ENCODE measurements around the gene RAF1.
"Not testable (repeated sequence)": the region's sequence is repeated elsewhere in the genome, so short reads cannot be mapped to it uniquely, and the experiment has no call there.

Gene RAF1

GRCh38 chr3:12661375-12661774, 2.5 kb downstream of the RAF1 start:
- not testable (repeated sequence) for H3K4me1 ChIP-seq (ENCODE audit: control insufficient read depth, insufficient read depth, low read length, poor library complexity, severe bottlenecking); H3K27ac ChIP-seq (ENCODE audit: insufficient read depth, low read length, poor library complexity, severe bottlenecking); H3K4me3 ChIP-seq (ENCODE audit: insufficient read depth, low read depth, low read length, poor library complexity, severe bottlenecking)

GRCh38 chr3:12660196-12660595, 3.7 kb downstream of the RAF1 start:
- no peak for DNase-seq
- no peaks in the 10 kb centered on the region for H3K27me3 ChIP-seq (replicated peaks; ENCODE audit: control insufficient read depth, insufficient read depth, low read length, poor library complexity, severe bottlenecking)
- H3K9me3 ChIP-seq (ENCODE audit: control insufficient read depth, low read length) = no peaks in the 10 kb centered on the region
- H3K4me3 ChIP-seq (ENCODE audit: insufficient read depth, low read depth, low read length, poor library complexity, severe bottlenecking) = no peak overlapping the region
- H3K36me3 ChIP-seq (ENCODE audit: control insufficient read depth, insufficient read depth, low read length) = no peaks in the 10 kb centered on the region
- H3K27ac ChIP-seq (ENCODE audit: insufficient read depth, low read length, poor library complexity, severe bottlenecking) = no peak overlapping the region
- H3K4me1 ChIP-seq (ENCODE audit: control insufficient read depth, insufficient read depth, low read length, poor library complexity, severe bottlenecking) = peaks cover 6% of the 10 kb centered on the region

More at GRCh38 chr3:12661375-12661774, 2.5 kb downstream of the RAF1 start:
- H3K9me3 ChIP-seq (ENCODE audit: control insufficient read depth, low read length); H3K36me3 ChIP-seq (ENCODE audit: control insufficient read depth, insufficient read depth, low read length); H3K27me3 ChIP-seq (replicated peaks; ENCODE audit: control insufficient read depth, insufficient read depth, low read length, poor library complexity, severe bottlenecking); DNase-seq: not testable (repeated sequence)

GRCh38 chr3:12659316-12660015, 4.5 kb downstream of the RAF1 start:
- no peaks in the 10 kb centered on the region for H3K27me3 ChIP-seq (replicated peaks; ENCODE audit: control insufficient read depth, insufficient read depth, low read length, poor library complexity, severe bottlenecking)
- H3K27ac ChIP-seq (ENCODE audit: insufficient read depth, low read length, poor library complexity, severe bottlenecking) = no peak overlapping the region
- no peaks in the 10 kb centered on the region for H3K36me3 ChIP-seq (ENCODE audit: control insufficient read depth, insufficient read depth, low read length)
- H3K4me3 ChIP-seq (ENCODE audit: insufficient read depth, low read depth, low read length, poor library complexity, severe bottlenecking) = no peak overlapping the region
- peaks cover 6% of the 10 kb centered on the region for H3K4me1 ChIP-seq (ENCODE audit: control insufficient read depth, insufficient read depth, low read length, poor library complexity, severe bottlenecking)
- no peak for DNase-seq
- no peaks in the 10 kb centered on the region for H3K9me3 ChIP-seq (ENCODE audit: control insufficient read depth, low read length)

- H3K4me3 ChIP-seq (ENCODE audit: insufficient read depth, low read depth, low read length, poor library complexity, severe bottlenecking) = no peak overlapping the region
- no peaks in the 10 kb centered on the region for H3K36me3 ChIP-seq (ENCODE audit: control insufficient read depth, insufficient read depth, low read length)
- peaks cover 6% of the 10 kb centered on the region for H3K4me1 ChIP-seq (ENCODE audit: control insufficient read depth, insufficient read depth, low read length, poor library complexity, severe bottlenecking)
- no peaks in the 10 kb centered on the region for H3K27me3 ChIP-seq (replicated peaks; ENCODE audit: control insufficient read depth, insufficient read depth, low read length, poor library complexity, severe bottlenecking)
- H3K9me3 ChIP-seq (ENCODE audit: control insufficient read depth, low read length) = no peaks in the 10 kb centered on the region
- DNase-seq = no peak
- H3K27ac ChIP-seq (ENCODE audit: insufficient read depth, low read length, poor library complexity, severe bottlenecking) = no peak overlapping the region
Measured at GRCh38 chr3:12658593-12659058, 5.3 kb downstream of the RAF1 start.

- H3K9me3 ChIP-seq (ENCODE audit: control insufficient read depth, low read length) = no peaks in the 10 kb centered on the region
- no peaks in the 10 kb centered on the region for H3K36me3 ChIP-seq (ENCODE audit: control insufficient read depth, insufficient read depth, low read length)
- H3K27me3 ChIP-seq (replicated peaks; ENCODE audit: control insufficient read depth, insufficient read depth, low read length, poor library complexity, severe bottlenecking) = no peaks in the 10 kb centered on the region
- no peak overlapping the region for H3K4me3 ChIP-seq (ENCODE audit: insufficient read depth, low read depth, low read length, poor library complexity, severe bottlenecking)
- no peak for DNase-seq
- H3K4me1 ChIP-seq (ENCODE audit: control insufficient read depth, insufficient read depth, low read length, poor library complexity, severe bottlenecking) = peaks cover 6% of the 10 kb centered on the region
- no peak overlapping the region for H3K27ac ChIP-seq (ENCODE audit: insufficient read depth, low read length, poor library complexity, severe bottlenecking)
Measured at GRCh38 chr3:12656850-12657249, 7.1 kb downstream of the RAF1 start.

GRCh38 chr3:12656193-12656592, 7.7 kb downstream of the RAF1 start:
- Histone ChIP-seq H3K27me3 (replicated peaks; ENCODE audit: control insufficient read depth, insufficient read depth, low read length, poor library complexity, severe bottlenecking) (no peaks in the 10 kb centered on the region), H3K27ac (ENCODE audit: insufficient read depth, low read length, poor library complexity, severe bottlenecking) (no peak overlapping the region), H3K4me1 (ENCODE audit: control insufficient read depth, insufficient read depth, low read length, poor library complexity, severe bottlenecking) (peaks cover 6% of the 10 kb centered on the region)

GRCh38 chr3:12655701-12656100, 8.2 kb downstream of the RAF1 start:
- Histone ChIP-seq H3K9me3 (ENCODE audit: control insufficient read depth, low read length) (no peaks in the 10 kb centered on the region), H3K36me3 (ENCODE audit: control insufficient read depth, insufficient read depth, low read length) (no peaks in the 10 kb centered on the region), H3K27me3 (replicated peaks; ENCODE audit: control insufficient read depth, insufficient read depth, low read length, poor library complexity, severe bottlenecking) (no peaks in the 10 kb centered on the region), H3K4me1 (ENCODE audit: control insufficient read depth, insufficient read depth, low read length, poor library complexity, severe bottlenecking) (peaks cover 5% of the 10 kb centered on the region), H3K4me3 (ENCODE audit: insufficient read depth, low read depth, low read length, poor library complexity, severe bottlenecking) (no peak overlapping the region), H3K27ac (ENCODE audit: insufficient read depth, low read length, poor library complexity, severe bottlenecking) (no peak overlapping the region)
- no peak for DNase-seq

More at GRCh38 chr3:12656193-12656592, 7.7 kb downstream of the RAF1 start:
- Histone ChIP-seq H3K36me3 (ENCODE audit: control insufficient read depth, insufficient read depth, low read length) (no peaks in the 10 kb centered on the region), H3K4me3 (ENCODE audit: insufficient read depth, low read depth, low read length, poor library complexity, severe bottlenecking) (no peak overlapping the region), H3K9me3 (ENCODE audit: control insufficient read depth, low read length) (no peaks in the 10 kb centered on the region)
- DNase-seq = no peak

- Histone ChIP-seq H3K9me3 (ENCODE audit: control insufficient read depth, low read length) (no peaks in the 10 kb centered on the region), H3K36me3 (ENCODE audit: control insufficient read depth, insufficient read depth, low read length) (no peaks in the 10 kb centered on the region), H3K27ac (ENCODE audit: insufficient read depth, low read length, poor library complexity, severe bottlenecking) (no peak overlapping the region), H3K27me3 (replicated peaks; ENCODE audit: control insufficient read depth, insufficient read depth, low read length, poor library complexity, severe bottlenecking) (no peaks in the 10 kb centered on the region), H3K4me3 (ENCODE audit: insufficient read depth, low read depth, low read length, poor library complexity, severe bottlenecking) (no peak overlapping the region), H3K4me1 (ENCODE audit: control insufficient read depth, insufficient read depth, low read length, poor library complexity, severe bottlenecking) (no peaks in the 10 kb centered on the region)
- no peak for DNase-seq
Measured at GRCh38 chr3:12653747-12654146, 10.2 kb downstream of the RAF1 start.

GRCh38 chr3:12648384-12648959, 15.4 kb downstream of the RAF1 start:
- no peak overlapping the region for H3K27ac ChIP-seq (ENCODE audit: insufficient read depth, low read length, poor library complexity, severe bottlenecking)
- H3K4me3 ChIP-seq (ENCODE audit: insufficient read depth, low read depth, low read length, poor library complexity, severe bottlenecking) = no peak overlapping the region
- H3K9me3 ChIP-seq (ENCODE audit: control insufficient read depth, low read length) = no peaks in the 10 kb centered on the region
- DNase-seq = no peak
- no peaks in the 10 kb centered on the region for H3K36me3 ChIP-seq (ENCODE audit: control insufficient read depth, insufficient read depth, low read length)
- no peaks in the 10 kb centered on the region for H3K4me1 ChIP-seq (ENCODE audit: control insufficient read depth, insufficient read depth, low read length, poor library complexity, severe bottlenecking)
- H3K27me3 ChIP-seq (replicated peaks; ENCODE audit: control insufficient read depth, insufficient read depth, low read length, poor library complexity, severe bottlenecking) = no peaks in the 10 kb centered on the region

- H3K4me1 ChIP-seq (ENCODE audit: control insufficient read depth, insufficient read depth, low read length, poor library complexity, severe bottlenecking) = no peaks in the 10 kb centered on the region
- no peaks in the 10 kb centered on the region for H3K9me3 ChIP-seq (ENCODE audit: control insufficient read depth, low read length)
- H3K4me3 ChIP-seq (ENCODE audit: insufficient read depth, low read depth, low read length, poor library complexity, severe bottlenecking) = no peak overlapping the region
- no peak overlapping the region for H3K27ac ChIP-seq (ENCODE audit: insufficient read depth, low read length, poor library complexity, severe bottlenecking)
- H3K36me3 ChIP-seq (ENCODE audit: control insufficient read depth, insufficient read depth, low read length) = no peaks in the 10 kb centered on the region
- DNase-seq = no peak
- H3K27me3 ChIP-seq (replicated peaks; ENCODE audit: control insufficient read depth, insufficient read depth, low read length, poor library complexity, severe bottlenecking) = no peaks in the 10 kb centered on the region
Measured at GRCh38 chr3:12644331-12644937, 19.5 kb downstream of the RAF1 start.
